Ovary (tissue), 9 donors: ENCODE measurements around the gene EMX2. TPM values are rescaled to one million over a fixed set of nuclear protein-coding genes. Genes with fewer than 3 reads are reported as not detected.

Experiments used
- DNase-seq, 5 donors: peaks; one replicate each; pipeline ENCODE4 v3.0.0-alpha.2; 2019 to 2020
- H3K27ac ChIP-seq, 2 donors: fragments of 200-600 bp; one replicate each; pipeline versions ENCODE4 v1.5.1 to v1.8.0; 2019 to 2022
- H3K27me3 ChIP-seq: fragments of 200-600 bp; one replicate; pipeline ENCODE4 v1.8.0; 2022
- H3K36me3 ChIP-seq: fragments of 200-600 bp; sonication (generic); one replicate; pipeline ENCODE4 v1.5.1; 2019
- H3K4me1 ChIP-seq: one replicate; pipeline ENCODE4 v1.8.1; 2013; ENCODE audit warnings: mild to moderate bottlenecking, moderate library complexity; ENCODE audit not compliant: insufficient read depth
- H3K4me3 ChIP-seq: fragments of 200-600 bp; sonication (generic); one replicate; pipeline ENCODE4 v1.5.1; 2017
- H3K9me3 ChIP-seq, 2 donors: fragments of 200-600 bp in 1 of 2; sonication (generic) in 1 of 2; one replicate each; pipeline versions ENCODE4 v1.5.1 to v1.8.1; 2013 to 2019; ENCODE audit warnings: mild to moderate bottlenecking in 1 of 2, moderate library complexity in 1 of 2
- EP300 ChIP-seq: sonication (generic); formaldehyde crosslinking; IDR thresholded peaks from one replicate; pipeline ENCODE4 v1.6.1; 2017; ENCODE audit warnings: antibody characterized with exemption
- POLR2A ChIP-seq: fragments of 450-650 bp; IDR thresholded peaks from one replicate; pipeline ENCODE4 v1.6.1; 2017; ENCODE audit warnings: antibody characterized with exemption, mild to moderate bottlenecking, moderate library complexity
- WGBS, 3 donors: extraction: QIAGEN DNeasy Blood & Tissue Kit in 1 of 3; methylation state at CpG; one replicate each; pipeline versions ENCODE4 v1.1.5 to v1.1.7; 2013 to 2017; 5-methylcytosine and 5-hydroxymethylcytosine counted together
- intact Hi-C, 4 donors: fragments of 100-400 bp; cut with DNase I; formaldehyde crosslinking; loops; one replicate each; pipeline versions ENCODE4 v1.11.0 to v1.15.1; 2022 to 2023
- polyA plus RNA-seq, 2 donors: library from polyadenylated mRNA; stranded (reverse); fragments of 200-250 nt in 1 of 2; fragments of 350-450 nt in 1 of 2; fragmentation: Illumina TruSeq in 1 of 2; extraction: RNeasy Lipid Tissue Mini Kit (QIAGEN cat#74804) in 1 of 2; gene quantifications; one replicate each; pipeline ENCODE4 v1.2.3, GENCODE V29; 2013 to 2014
- total RNA-seq, 7 donors: library from RNA; depleted of rRNA in 2 of 7; stranded (reverse); fragments of >200 nt in 2 of 7; fragmentation: NEBNext Ultra II Directional in 3 of 7; extraction: Animal tissue kit (Norgen Biotek cat#: 25700) in 3 of 7; gene quantifications; one replicate each; pipeline versions ENCODE4 v1.1.0 to v1.2.4, GENCODE V29; 2016 to 2023
- TF ChIP-seq, protein P1 (sequence below), 3 donors: fragments of 450-650 bp in 2 of 3; fragments of 200-600 bp in 1 of 3; IDR thresholded peaks; one replicate each; pipeline versions ENCODE4 v1.5.1 to v1.8.0; 2016 to 2022; ENCODE audit warnings: antibody characterized with exemption in 3 of 3, mild to moderate bottlenecking in 1 of 3
- donor health status: DM: no; HTN: no; CAD: no; lungs with moderate emphysema.
- donor health status: DM: no; HTN: no; CAD: no.
- donor health status: Bipolar disorder and iron deficiency.
- donor health status: DM: yes; HTN: yes; CAD: no.
- donor health status: DM: no; HTN: no; CAD: no.
- donor health status: DM: yes; HTN: yes; CAD: no.

The EMX2 gene
- total and polyA plus RNA-seq, 9 donors = 7.3 to 62.1 (median 14.4) TPM

DNA sequence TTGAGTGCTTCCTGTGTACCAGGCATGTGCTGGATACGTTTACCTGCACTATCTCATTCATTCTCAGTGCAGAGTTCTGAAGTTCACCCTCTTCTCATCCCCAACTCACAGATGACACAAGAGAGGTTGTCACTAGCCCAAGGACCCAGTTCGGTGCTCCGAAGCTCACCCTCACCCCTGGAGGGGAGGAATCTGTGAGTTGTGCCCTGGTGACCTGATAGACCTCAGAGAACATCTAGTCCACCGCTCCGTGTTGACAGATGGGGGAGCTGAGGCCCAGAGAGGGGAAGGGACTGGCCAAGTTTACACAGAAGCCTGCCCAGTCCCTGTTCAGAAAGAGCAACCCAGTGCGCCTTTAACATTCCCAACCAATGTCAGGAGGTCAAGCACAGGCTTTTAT is 44.8 kb upstream of the EMX2 start:
- Histone ChIP-seq H3K4me3 (no peak overlapping the region), H3K9me3 (no peaks in the 10 kb centered on the region), H3K27me3 (no peaks in the 10 kb centered on the region), H3K36me3 (no peaks in the 10 kb centered on the region), H3K27ac (no peak overlapping the region), H3K4me1 (peaks cover 2% of the 10 kb centered on the region)
- intact Hi-C loops = loop anchor here in 2 of 4 donors (2.0 to 10.0 kb wide), 2 partner anchors 743 to 747 kb away; no protein-coding TSS in a partner anchor
- no peak for DNase-seq
- TF ChIP-seq, protein P1, sequence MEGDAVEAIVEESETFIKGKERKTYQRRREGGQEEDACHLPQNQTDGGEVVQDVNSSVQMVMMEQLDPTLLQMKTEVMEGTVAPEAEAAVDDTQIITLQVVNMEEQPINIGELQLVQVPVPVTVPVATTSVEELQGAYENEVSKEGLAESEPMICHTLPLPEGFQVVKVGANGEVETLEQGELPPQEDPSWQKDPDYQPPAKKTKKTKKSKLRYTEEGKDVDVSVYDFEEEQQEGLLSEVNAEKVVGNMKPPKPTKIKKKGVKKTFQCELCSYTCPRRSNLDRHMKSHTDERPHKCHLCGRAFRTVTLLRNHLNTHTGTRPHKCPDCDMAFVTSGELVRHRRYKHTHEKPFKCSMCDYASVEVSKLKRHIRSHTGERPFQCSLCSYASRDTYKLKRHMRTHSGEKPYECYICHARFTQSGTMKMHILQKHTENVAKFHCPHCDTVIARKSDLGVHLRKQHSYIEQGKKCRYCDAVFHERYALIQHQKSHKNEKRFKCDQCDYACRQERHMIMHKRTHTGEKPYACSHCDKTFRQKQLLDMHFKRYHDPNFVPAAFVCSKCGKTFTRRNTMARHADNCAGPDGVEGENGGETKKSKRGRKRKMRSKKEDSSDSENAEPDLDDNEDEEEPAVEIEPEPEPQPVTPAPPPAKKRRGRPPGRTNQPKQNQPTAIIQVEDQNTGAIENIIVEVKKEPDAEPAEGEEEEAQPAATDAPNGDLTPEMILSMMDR (IDR thresholded peaks at IDR 0.05) = no peak
- TF ChIP-seq EP300 = no peak
- no peak for TF ChIP-seq POLR2A
- 84 to 90% (median 90%) methylated on average over 6 of the region's 6 CpGs for WGBS, 3 donors

DNA sequence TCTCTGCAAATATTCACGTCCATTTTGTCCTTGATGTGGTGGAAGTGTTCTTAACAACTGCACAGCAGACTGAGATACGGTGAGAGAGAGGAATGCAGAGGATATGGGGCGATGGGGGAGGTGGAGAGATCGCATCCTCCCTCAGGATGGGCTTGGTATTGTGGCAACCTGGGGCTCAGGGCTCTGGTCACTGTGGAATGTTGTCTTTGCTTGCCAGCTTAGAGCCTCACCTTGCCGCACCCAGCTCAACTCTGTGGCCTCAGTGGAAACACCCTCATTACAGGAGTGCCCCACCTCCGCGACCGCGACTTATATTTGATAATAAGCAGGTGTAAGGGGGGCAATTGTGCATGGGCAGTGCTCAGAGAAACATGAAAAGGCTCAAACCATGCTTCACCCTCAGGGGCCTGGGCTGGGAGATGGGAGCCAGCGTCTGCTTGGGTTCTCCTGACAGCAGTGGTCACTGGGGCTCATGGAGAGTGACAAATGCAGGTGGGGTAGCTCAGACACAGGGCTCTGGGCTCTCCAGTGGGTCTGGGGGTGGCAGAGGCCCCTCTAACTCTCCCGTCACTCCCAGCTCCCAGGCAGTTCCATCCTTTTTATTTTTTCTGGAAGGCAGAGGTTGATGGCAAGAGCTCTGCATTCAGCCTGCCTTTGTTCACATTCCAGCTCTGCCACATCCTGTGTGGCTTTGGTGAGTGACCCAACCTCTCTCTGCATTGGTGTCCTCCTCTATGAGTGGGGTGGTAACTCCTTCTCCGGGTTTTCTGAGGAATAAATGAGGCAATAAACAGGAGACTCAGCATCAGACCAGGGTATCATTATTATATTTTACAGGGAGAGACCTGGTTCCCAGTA is 43.1 kb upstream of the EMX2 start:
- Histone ChIP-seq H3K4me3 (no peak overlapping the region), H3K9me3 (no peaks in the 10 kb centered on the region), H3K27me3 (no peaks in the 10 kb centered on the region), H3K27ac (no peak overlapping the region), H3K4me1 (peaks cover 6% of the 10 kb centered on the region), H3K36me3 (no peaks in the 10 kb centered on the region)
- WGBS, 3 donors = 70 to 76% (median 71%) methylated on average over 11 to 12 of the region's 12 CpGs
- no peak for TF ChIP-seq POLR2A
- no peak for TF ChIP-seq EP300
- TF ChIP-seq, protein P1 (IDR thresholded peaks at IDR 0.05) = no peak
- intact Hi-C loops = loop anchor here in 2 of 4 donors (10.0 kb wide), 2 partner anchors 735 to 745 kb away; no protein-coding TSS in a partner anchor
- DNase-seq = no peak

DNA sequence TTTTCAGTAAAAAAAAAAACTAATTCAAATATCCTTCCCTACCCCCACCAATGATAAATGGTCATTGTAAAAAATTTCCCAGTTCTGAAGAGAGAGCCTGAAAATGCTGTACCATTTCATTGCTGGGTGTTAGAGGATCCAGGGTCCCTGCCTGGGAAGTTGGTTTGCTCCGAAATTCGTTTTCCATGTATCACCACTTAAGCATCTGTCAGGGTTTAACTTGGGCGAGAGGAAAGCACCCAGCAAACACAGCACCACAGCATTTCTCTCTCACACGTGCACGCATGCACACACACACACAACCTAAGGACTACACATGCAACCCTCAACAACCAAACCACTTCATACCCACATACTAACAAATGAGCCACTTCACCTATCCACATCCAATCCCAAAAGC is 42.1 kb upstream of the EMX2 start:
- no peaks in the 10 kb centered on the region for H3K27me3 ChIP-seq
- H3K36me3 ChIP-seq = no peaks in the 10 kb centered on the region
- TF ChIP-seq, protein P1 (IDR thresholded peaks at IDR 0.05) = no peak
- TF ChIP-seq POLR2A (no peak), EP300 (no peak)
- no peaks in the 10 kb centered on the region for H3K9me3 ChIP-seq
- H3K4me1 ChIP-seq = peaks cover 6% of the 10 kb centered on the region
- 93% methylated on average over 5 of the region's 5 CpGs for WGBS, 3 donors
- DNase-seq = no peak
- intact Hi-C loops = loop anchor here in 1 of 4 donors (10.0 kb wide), 1 partner anchor 734 kb away; no protein-coding TSS in a partner anchor
- no peak overlapping the region for H3K4me3 ChIP-seq
- no peak overlapping the region for H3K27ac ChIP-seq

DNA sequence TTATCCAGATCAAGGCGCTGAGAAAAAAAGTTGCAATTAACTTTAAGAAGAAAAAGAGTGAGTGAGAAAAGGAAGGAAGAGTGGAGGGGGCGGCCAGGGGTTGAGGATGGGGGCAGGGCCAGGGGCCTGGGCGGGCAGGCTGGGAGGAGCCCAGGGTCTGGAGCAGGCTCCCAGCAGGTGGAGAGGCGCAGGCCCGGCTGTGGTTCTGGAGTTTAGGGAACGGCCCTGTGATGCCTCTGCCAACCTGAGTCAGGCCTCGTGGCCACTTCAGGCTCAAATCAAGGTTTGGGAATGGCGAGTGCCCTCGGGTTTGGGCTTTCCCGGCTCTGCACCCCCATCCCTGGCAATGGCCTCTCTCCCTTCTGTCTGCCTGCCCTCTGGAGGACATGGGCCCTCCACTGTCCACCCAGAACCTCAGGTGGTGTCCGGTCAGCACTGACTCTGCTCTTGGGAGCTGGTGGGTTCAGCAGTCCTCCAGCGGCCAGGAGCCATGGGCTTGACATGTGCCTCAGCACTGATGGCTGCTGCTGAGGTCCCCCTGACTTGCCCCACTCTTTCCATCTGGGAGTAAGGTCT is 41.0 kb upstream of the EMX2 start:
- DNase-seq = no peak
- TF ChIP-seq, protein P1 (IDR thresholded peaks at IDR 0.05) = no peak
- TF ChIP-seq POLR2A = no peak
- TF ChIP-seq EP300 = no peak
- no peak overlapping the region for H3K4me3 ChIP-seq
- no peaks in the 10 kb centered on the region for H3K9me3 ChIP-seq
- 87 to 92% (median 92%) methylated on average over 12 of the region's 12 CpGs for WGBS, 3 donors
- intact Hi-C loops = loop anchor here in 1 of 4 donors (10.0 kb wide), 1 partner anchor 733 kb away; no protein-coding TSS in a partner anchor
- no peaks in the 10 kb centered on the region for H3K36me3 ChIP-seq
- H3K27me3 ChIP-seq = no peaks in the 10 kb centered on the region
- H3K4me1 ChIP-seq = peaks cover 6% of the 10 kb centered on the region
- no peak overlapping the region for H3K27ac ChIP-seq
